HG02763 (cell line): Measurements from ENCODE around the gene DLX6.

Source experiments
- ATAC-seq: cut with Tn5 transposase; IDR thresholded peaks from one replicate; pipeline ENCODE4 v1.9.1; 2021; ENCODE audit warnings: mild to moderate bottlenecking, moderate library complexity; ENCODE audit not compliant: unreplicated experiment

The DLX6 gene

DNA sequence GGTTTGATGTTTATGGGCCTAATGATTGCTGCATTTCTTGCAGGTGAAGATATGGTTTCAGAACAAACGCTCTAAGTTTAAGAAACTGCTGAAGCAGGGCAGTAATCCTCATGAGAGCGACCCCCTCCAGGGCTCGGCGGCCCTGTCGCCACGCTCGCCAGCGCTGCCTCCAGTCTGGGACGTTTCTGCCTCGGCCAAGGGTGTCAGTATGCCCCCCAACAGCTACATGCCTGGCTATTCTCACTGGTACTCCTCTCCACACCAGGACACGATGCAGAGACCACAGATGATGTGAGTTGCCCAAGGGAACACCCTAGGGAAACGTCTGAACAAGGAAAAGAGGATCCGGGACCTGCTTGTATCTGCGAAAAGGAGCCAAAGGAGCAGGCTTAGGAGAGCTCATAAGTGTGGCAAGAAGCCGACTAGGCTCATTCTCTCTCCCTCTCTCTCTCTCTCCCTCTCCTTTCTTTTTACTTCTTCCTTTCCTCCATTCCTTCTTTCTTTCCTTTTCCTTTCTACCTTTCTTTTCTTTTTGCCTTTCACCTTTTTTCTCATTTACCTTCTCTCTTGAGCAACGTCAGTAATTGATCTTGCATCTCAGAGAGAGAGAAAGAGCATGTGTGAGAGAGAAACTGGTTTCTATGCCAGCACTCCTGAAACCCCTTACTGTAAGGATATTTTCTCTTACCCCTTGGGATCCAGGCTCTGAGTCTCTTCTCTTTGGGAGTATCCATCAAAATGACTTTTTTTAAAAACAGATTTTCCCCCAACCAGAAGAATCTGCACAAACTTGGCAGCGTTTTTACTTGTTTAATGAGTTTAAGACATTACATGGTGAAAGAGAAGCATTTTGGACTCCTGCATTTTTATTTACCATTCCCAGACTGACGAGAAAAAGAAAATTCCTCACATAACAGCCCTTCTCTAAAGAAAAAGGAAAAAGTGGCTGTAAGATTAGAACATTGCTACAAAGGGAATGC, 4.7 kb downstream of the DLX6 start:
- no peak for ATAC-seq

DNA sequence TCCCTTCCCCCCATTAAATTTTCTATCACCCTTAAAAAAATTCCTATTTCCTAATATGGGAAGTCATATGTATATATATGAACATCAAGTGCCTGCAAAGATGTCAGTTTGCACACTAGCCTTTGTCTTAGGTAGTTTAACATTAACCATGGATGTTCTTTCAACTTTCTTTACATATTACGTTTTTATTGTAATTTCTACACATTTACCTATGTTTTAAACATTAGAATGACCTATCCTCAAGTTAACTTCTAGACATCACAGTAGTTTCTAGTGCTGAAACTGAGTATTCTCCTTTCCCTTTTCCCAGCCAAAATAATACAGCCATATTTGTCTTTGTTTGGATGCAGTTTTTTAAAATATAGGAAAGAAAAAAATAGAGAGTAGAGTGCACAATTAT, 5.8 kb downstream of the DLX6 start:
- ATAC-seq: no peak

DNA sequence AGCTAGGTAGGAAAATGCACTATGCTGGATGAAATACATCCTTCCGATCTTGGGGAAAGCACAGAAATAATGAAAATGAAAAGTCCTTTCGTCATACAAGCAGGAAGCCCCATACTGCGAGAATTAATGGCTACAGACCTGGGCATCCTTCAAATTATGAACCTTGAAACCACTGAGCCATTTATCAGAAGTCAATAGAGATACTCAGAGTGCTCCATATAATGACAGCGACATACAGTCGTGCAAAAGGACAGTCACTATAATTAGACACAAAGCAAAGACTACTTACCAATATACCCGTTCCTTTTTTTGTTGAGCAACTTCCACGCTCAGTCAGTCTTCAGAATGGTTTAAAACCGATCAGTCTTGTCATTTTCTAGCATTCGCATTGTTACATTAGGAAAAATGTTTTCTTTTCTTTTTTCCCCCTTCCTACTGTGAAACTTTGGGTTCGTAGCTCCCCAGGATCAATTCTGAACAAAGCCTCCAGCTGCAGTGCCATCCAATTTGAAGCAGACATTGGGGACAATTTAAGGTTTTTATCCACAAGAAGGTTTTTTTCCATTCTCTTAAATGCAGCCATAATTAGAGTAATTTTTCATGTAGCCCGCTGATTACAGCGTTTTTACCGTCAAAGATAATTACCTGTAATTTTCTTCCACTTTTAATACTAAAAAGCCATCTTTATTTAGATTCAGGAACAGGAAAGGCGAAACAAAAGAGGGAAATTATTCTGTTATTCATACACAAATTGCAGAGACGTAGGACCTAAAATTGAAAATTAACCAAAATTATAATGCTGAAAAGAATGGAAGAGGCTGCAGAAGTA, 6.4 kb downstream of the DLX6 start:
- no peak for ATAC-seq

DNA sequence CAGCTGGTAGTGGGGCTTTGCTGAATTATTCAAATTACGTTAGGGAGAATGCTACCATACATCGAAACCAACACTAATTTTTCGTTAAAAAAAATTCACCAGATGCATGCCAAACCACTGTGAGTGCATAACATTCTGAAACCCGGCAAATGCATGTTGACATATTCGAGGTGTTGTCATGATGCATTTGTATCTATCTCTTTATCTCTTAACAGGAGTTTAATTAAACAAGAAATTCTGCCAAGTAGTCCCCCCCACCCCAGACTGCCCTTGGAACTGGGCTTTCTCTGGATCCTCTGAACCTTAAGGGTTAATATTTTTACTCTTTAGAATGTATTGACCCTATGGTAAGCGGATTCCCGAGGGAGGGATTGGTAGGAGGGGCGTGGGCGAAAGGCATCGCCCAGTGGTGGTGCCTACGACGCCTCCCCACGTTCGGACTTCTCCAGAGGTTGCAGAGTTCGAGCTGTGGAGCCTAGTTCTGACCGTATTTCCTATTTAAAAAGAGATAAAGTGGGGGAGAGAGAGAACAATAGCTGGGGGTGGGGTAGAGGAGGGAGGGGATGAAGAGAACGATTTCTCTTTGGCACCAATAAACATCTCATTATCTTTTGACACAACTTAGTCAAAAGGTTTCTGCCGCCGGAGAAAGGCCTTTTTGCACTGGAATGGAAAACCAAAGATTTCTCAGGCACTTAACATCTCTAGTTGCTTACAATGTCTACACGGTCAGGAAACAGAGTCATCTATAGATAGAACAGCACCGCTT, 7.2 kb downstream of the DLX6 start:
- no peak for ATAC-seq

DNA sequence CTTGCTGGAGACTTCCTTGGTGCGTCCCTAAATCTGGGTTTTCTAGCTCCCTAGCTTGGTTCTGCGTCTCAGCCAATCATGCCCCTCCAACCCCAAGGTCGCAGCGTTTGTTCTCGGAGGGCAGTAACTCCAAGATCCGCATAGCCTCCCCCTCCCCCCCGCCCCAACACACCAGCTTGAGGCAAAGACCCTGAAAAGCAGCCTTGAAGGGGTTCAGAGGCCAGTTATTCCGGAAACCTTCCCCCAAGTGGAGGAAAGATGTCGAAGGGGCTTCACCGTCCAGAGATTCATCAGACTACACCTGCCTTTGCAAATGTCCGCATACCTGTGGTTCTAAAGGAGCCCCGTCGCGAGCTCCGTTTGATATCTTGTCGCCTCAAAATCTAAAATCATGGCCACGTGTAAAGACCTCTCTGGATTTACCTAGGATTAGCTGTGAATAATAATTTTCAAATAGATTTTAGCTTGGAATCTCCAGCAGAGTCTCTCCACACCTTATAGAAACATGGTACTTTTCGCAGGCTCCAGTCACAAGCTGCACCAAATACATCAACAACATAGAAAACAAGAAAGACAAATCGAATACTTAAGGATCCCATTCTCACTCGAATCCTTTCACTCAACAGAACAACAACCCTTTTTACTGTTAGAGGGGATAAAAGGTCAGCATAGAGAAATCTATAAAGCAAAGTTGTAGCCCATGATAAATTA, 7.9 kb downstream of the DLX6 start:
- no peak for ATAC-seq

DNA sequence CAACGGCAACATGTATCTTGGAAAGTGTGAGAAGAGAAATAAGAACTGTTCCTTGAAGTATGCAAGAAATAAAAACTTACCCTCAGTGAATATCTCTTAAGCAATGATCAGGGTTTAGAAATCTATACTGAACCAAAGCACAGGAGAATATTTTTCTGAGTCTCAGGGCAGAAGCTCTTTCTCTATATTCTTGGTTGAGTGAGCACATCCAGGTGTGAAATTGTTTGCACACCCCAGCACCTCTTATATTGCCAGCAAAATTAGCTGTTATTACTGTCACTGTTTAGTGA, 8.4 kb downstream of the DLX6 start:
- ATAC-seq: no peak

DNA sequence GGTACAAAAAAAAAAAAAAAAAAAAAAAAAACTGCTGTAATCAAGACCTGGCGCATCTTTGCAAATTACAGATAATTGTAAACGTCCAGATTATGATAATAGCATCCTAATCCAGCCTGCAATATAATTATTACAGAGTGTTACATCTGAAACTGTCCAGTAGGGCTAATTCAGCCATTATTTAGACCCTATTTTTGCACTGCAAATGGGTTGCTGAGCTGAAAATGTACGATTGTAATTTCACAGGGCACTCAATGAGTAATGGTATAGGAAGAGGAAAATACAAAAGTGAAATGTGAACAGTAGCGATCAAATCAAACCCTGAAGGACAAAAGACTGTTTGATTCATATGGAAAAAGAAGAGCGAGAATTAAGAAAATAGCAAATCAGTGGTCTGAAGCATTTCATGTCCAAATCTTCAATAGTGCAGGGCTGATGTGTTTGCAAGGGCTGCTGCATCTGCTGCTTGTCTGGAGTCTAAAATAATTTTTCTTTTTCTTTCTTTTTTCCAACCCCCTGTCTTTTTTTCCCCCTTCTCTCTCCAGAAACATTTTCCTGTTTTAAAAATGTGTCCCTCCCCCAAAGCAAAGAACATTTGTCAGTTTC, 8.9 kb downstream of the DLX6 start:
- no peak for ATAC-seq

DNA sequence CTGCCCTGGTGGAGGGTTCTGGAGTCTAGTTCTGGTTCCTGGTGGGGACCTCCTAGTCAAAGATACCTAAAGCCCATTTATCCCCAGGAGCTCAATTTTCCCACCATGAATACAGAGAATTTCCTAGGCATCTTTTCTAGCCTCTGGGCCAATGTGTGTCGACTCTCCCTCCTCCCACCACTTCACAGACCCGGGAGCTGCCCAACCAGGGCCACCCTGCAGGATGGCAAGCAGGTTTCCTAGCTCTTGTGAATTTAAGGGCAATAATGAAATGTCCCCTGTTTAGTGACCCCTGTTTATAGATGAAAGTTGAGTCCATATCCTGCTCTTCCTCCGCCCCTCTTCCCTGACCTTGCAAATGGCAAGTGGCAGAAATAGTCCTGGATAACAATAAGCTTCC, 9.9 kb downstream of the DLX6 start:
- ATAC-seq: no peak

DNA sequence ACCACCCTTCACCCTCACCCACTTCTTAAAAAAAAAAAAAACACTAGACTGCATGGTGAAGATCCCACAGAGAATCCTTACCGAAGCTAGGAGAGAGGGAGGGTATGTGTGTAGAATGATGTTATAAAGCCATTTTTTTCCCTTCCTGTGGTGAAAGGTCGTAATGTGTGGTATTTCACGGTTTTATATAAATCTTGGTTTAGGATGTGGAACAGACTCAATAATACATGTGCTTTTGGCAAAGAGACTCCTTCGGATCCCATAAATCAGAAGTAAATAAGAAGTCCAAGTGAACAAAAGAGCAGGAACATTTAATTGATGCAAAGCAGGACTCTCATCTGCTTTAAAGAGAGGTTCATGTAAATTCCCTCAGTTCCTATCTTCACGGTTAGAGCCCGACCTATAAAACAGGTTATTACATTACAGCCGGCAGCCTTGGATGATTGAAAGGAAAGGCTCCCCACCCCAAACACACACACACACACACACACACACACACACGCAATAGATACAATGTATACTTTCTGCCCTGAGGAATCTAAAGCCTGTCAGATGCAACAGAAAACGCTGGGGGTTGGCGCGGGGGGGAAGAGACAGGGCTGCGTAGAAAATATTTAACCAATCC, 10.5 kb downstream of the DLX6 start:
- ATAC-seq: no peak

DNA sequence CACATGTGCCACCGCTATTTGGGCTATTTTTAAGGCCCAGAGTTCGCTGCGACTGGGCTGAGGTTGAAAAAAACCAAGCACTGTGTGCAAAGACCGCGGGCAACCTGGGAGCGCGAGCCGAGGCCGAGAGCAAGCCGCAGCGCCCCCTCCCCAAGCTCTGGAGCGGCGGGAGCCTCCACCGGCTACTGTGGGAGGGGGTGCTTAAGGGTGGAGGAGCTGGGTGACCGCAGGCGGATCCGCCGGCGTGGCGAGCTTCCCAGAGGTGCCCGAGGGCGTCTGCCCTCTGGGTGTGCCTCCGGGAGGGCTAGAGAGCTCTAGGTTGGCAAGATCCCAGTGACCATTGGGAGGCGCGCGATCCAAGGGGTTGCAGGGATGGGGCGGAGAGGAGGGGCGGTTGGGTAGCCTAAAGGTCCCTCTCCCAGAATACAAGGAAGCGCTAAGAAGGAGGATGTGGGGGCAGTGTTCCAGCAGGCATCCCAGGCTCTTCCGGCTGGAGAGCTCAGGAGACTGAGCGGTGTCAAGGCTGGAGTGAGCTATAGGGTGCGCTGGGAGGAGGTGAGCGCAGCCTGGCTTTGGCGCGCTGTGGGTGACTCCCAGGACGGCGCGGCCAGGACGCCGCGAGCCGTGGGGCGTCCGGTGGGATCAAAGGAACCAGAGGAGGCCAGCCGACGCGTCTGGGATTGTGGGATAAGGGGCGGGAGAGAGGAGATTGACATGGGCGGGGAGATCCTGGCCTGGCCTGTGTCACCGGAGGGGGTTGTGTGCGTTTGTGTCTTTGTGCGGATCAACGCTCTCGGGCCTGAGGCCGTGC, 11.2 kb downstream of the DLX6 start:
- ATAC-seq: no peak

DNA sequence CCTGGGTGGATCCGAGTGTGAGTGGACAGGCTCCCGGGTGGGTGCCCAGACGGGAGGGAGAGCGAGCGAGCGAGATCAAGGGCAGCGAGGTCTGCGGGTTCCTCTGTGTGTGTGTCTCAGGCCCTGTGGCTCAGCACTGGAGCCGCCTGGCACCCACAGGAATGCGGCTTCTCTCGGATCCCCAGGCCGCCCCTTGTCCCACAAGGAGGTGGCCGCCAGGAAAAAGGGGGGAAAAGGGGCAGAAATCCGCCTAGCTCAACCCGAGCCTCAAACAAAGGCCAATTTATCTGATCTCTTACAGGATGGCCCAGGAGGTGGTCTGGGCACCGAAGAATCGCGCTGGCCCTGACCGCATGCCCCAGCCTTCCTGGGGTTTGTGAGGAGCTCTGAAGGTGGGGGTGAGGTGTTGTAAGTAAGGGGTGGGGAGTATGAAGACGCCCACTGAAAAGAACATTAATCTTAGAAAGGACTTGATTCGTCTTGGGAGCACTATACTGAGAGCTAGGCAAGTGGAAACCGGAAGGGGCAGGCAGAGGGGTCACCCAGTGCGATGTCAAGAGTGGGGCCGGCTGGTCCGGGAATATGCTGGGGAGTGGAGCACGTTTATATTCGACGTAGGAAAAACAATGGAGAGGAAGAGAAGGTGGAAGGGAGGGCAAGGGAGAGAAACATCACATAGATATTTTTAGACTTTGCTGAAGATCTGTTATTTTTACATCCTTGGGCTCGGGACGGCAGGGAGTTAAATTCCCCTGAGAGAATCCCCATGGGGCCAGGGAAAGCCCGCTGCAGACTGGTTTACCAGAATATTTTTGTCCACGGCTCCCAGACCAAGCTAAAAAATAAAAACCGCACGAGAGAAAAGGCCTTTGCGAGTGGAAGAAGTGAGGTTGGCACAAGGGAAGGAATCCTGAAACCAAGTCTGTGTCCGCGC, 12.1 kb downstream of the DLX6 start:
- no peak for ATAC-seq

DNA sequence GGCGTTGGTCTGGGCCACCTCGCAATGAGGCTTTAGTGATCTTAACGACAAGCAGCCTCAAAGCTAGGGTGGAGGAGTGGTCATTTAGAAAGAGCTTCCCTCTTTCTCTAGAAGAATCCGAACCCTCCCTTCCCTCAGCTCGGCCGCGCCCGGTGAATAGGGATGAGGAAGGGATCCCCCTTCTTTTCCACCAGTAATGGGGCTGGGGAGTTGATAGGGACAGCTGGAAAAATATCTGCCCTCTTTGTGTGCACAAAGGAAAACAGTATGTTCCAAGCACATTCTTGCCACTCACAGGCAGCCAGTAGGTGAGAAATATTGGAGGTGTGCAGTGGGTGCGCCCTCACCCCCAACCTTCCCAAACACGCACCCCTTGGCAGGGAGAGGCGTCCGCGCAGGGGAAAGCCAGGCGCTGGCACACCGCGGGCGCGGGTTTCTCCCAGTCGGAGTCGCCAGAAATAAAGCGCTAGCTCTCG, 12.8 kb downstream of the DLX6 start:
- ATAC-seq: no peak

DNA sequence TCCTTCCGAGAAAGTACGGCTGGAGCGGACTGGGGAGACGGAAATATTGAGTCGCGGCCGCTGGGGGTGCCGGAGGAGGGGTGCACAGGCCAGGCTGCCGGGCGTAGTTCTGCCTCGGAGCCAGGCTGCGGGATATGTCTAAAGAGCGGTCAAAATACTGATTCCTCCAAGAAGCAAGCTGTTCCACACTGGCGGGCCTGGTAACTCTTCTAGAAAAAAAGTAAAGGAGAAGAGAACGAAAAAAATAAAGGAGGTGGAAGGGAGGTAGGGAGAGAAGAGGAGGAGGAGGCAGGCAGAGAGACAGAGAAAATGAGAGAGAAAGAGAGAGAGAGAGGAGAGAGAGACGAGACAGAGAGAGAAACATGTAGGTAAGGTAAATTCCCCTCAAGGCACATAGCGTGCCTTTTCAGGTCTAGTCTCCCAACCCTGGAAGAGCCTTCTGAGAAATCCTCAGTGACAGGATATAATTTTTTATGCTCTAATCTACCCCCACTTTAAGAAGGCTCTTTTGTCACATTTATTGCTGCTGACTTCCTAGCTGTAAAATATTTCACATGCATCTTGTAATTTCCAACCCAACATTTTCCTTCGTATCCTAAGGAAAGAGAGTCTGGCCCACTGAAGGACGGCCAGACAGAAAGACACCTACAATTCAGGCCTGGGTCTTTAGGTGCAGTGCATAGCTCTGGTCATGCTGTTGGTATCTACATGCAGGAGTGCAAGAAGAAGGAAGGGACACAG, 13.6 kb downstream of the DLX6 start:
- ATAC-seq: no peak

DNA sequence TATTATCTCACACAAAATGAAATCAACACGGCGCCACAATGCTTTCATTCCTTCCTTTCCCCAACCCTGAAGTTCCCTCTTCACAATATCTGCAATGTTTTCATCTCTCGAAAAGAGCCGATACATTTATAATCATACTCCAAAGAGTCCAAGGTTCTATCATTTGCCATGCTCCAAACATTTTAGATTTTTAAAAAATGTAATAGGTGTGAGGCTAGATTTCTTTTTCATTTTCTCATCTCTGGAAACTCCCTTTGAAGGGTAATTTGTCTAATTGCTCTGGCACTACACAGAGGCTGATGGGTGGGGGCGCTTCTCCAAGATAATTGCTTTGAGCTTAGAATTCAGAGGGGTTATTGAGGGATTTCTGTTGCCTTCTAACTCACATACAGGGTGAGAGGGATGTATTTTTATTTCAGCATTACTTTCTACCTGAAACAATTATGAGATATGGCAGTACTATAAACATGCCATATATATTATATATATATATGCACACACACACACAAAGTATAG, 14.4 kb downstream of the DLX6 start:
- ATAC-seq: no peak

DNA sequence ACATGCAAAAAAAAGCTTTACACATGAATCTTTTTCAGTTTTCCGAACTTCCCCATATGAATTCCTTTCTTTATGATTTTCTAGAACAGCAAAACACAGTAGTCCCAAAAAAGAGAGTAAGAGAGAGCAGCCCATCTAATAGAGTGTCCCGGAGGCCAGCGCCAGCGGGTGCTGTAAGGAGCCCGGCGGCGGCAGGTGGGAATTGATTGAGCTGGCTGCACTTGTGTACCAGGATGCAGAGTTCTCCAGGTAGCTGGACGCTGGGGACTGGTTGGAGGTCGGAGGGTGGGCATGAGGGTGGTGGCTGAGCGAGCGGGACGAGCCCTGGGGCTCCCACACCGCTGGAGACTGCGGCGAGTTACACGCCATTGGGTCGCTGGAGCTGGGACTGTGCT, 15.2 kb downstream of the DLX6 start:
- no peak for ATAC-seq

DNA sequence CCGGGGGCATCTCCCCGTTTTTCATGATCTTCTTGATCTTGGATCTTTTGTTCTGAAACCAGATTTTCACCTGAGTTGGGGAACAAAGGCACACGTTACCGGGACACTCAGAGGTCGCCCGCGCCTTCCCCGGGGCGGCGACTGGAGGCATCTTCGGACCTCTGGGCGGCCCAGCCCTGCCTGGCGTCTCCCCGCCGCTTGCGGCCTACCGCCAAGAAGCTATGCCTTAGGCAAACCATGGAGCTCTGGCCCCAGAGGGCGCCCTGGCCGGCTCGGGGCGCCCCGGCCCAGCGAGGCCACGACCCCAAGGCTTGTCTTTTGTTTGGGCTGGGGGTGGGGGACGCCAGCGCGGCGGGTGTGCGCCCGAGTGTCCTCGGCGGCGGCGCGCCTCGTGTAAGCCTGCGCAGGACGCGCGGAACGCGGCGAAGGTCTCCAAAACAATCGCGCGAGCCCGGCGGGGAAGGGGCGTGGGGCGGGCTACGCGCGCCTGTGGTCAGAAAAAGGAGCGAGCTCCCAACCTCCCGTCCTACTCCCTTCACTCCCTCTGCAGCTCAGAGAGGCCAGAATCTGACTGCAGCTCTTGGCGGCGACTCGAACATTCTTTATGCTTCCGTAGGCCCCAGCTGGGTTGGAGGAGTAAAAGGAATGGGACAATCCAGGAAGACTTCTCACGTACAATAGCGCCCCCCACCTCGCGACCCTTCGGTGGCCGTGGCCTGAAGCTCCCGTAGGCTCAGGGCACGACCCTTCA, 15.8 kb downstream of the DLX6 start:
- ATAC-seq: no peak
